Loucy (cell line): ENCODE results near the gene DSCAM.

Experiments used
- H2AFZ ChIP-seq: fragments of 200-600 bp; sonication (generic); 2 replicates; pipeline ENCODE4 v1.6.0; 2016; ENCODE audit warnings: antibody characterized with exemption, mild to moderate bottlenecking, low read length, moderate library complexity
- H3F3A ChIP-seq: fragments of 200-600 bp; 2 replicates; pipeline ENCODE4 v1.6.0; 2016; ENCODE audit warnings: antibody characterized with exemption, low read depth, mild to moderate bottlenecking
- H3K27me3 ChIP-seq: fragments of 200-600 bp; sonication (generic); 2 replicates; pipeline ENCODE4 v1.6.1; 2014; ENCODE audit warnings: low read length, mild to moderate bottlenecking; ENCODE audit not compliant: insufficient read depth, poor library complexity, severe bottlenecking
- H3K36me3 ChIP-seq: fragments of 200-600 bp; sonication (generic); 2 replicates; pipeline ENCODE4 v1.6.1; 2016; ENCODE audit warnings: low read length; ENCODE audit not compliant: insufficient read depth
- H3K4me1 ChIP-seq: fragments of 200-600 bp; sonication (generic); 2 replicates; pipeline ENCODE4 v1.5.1; 2014; ENCODE audit warnings: low read length, mild to moderate bottlenecking; ENCODE audit not compliant: insufficient read depth, poor library complexity, severe bottlenecking
- H3K4me2 ChIP-seq: fragments of 200-600 bp; sonication (generic); 2 replicates; pipeline ENCODE4 v1.6.0; 2014; ENCODE audit warnings: antibody characterized with exemption, low read length, low read depth, mild to moderate bottlenecking; ENCODE audit not compliant: poor library complexity, severe bottlenecking
- H3K4me3 ChIP-seq: fragments of 200-600 bp; sonication (generic); 2 replicates; pipeline ENCODE4 v1.5.1; 2014; ENCODE audit warnings: low read length, mild to moderate bottlenecking, mixed read lengths; ENCODE audit not compliant: poor library complexity, severe bottlenecking
- H3K79me2 ChIP-seq: fragments of 200-600 bp; sonication (generic); 2 replicates; pipeline ENCODE4 v1.6.1; 2014; ENCODE audit warnings: low read length; ENCODE audit not compliant: insufficient read depth
- H3K9ac ChIP-seq: fragments of 200-600 bp; sonication (generic); 2 replicates; pipeline ENCODE4 v1.6.0; 2014; ENCODE audit warnings: mild to moderate bottlenecking, low read depth, low read length, moderate library complexity; ENCODE audit not compliant: poor library complexity, severe bottlenecking
- H3K9me2 ChIP-seq: fragments of 200-600 bp; sonication (generic); replicated peaks from 2 replicates; pipeline ENCODE4 v1.6.1; 2016; ENCODE audit warnings: low read depth, low read length, mixed read lengths
- H3K9me3 ChIP-seq: fragments of 200-600 bp; sonication (generic); 2 replicates; pipeline ENCODE4 v1.6.1; 2014; ENCODE audit warnings: mild to moderate bottlenecking, antibody characterized with exemption, low read length, low read depth; ENCODE audit not compliant: insufficient read depth
- H4K20me1 ChIP-seq: fragments of 200-600 bp; sonication (generic); 2 replicates; pipeline ENCODE4 v1.6.0; 2014; ENCODE audit warnings: antibody characterized with exemption, low read length, mild to moderate bottlenecking; ENCODE audit not compliant: insufficient read depth, poor library complexity, severe bottlenecking
- CTCF ChIP-seq: fragments of 200-600 bp; sonication (generic); conservative IDR thresholded peaks from 2 replicates; pipeline ENCODE4 v1.5.1; 2014; ENCODE audit warnings: mild to moderate bottlenecking, antibody characterized with exemption, low read length
- EZH2phosphoT487 ChIP-seq: fragments of 200-600 bp; IDR thresholded peaks from 2 replicates; pipeline ENCODE4 v1.6.1; 2018; ENCODE audit warnings: antibody characterized with exemption, mild to moderate bottlenecking, moderate library complexity, borderline replicate concordance

DSCAM gene

GRCh38 chr21:40534886-40535285 lies 312.1 kb downstream of the DSCAM start:
- H3K4me2 ChIP-seq: no peak overlapping the region
- TF ChIP-seq CTCF (no peak), EZH2phosphoT487 (no peak)
- no peaks in the 10 kb centered on the region for H3K4me1 ChIP-seq
- H3K4me3 ChIP-seq: no peak overlapping the region
- H3K27me3 ChIP-seq: no peaks in the 10 kb centered on the region
- H3K9me3 ChIP-seq: peaks cover 4% of the 10 kb centered on the region; the same call in 1 of the 2 replicates
- H3K9me2 ChIP-seq: no peaks in the 10 kb centered on the region
- no peaks in the 10 kb centered on the region for H3F3A ChIP-seq
- no peaks in the 10 kb centered on the region for H3K79me2 ChIP-seq
- no peak overlapping the region for H2AFZ ChIP-seq
- H4K20me1 ChIP-seq: no peaks in the 10 kb centered on the region
- no peak overlapping the region for H3K9ac ChIP-seq
- H3K36me3 ChIP-seq: no peaks in the 10 kb centered on the region

GRCh38 chr21:40531431-40532110 lies 315.4 kb downstream of the DSCAM start:
- Histone ChIP-seq H3K9me3 (no peaks in the 10 kb centered on the region; the same call in 1 of the 2 replicates), H3K36me3 (no peaks in the 10 kb centered on the region), H3K27me3 (no peaks in the 10 kb centered on the region), H3K4me2 (no peak overlapping the region), H3K9me2 (no peaks in the 10 kb centered on the region), H3K4me3 (no peak overlapping the region), H2AFZ (no peak overlapping the region), H3F3A (no peaks in the 10 kb centered on the region), H4K20me1 (no peaks in the 10 kb centered on the region), H3K79me2 (no peaks in the 10 kb centered on the region), H3K4me1 (no peaks in the 10 kb centered on the region), H3K9ac (no peak overlapping the region)
- TF ChIP-seq EZH2phosphoT487: no peak
- TF ChIP-seq CTCF: no peak

- Histone ChIP-seq H3K4me1 (no peaks in the 10 kb centered on the region), H3K9ac (no peak overlapping the region), H3K79me2 (no peaks in the 10 kb centered on the region), H3K27me3 (no peaks in the 10 kb centered on the region), H3F3A (no peaks in the 10 kb centered on the region), H3K9me3 (no peaks in the 10 kb centered on the region; the same call in 1 of the 2 replicates), H3K4me2 (no peak overlapping the region), H3K4me3 (no peak overlapping the region), H3K9me2 (no peaks in the 10 kb centered on the region), H3K36me3 (no peaks in the 10 kb centered on the region), H2AFZ (no peak overlapping the region), H4K20me1 (no peaks in the 10 kb centered on the region)
- TF ChIP-seq CTCF (no peak), EZH2phosphoT487 (no peak)
These were observed 315.9 kb downstream of the DSCAM start for GRCh38 chr21:40531016-40531415.
